ENCODE data around the gene MALRD1. TPM values are rescaled to one million over a fixed set of nuclear protein-coding genes. Genes with fewer than 3 reads are reported as not detected.

MALRD1 gene
- total RNA-seq, 1 experiment from 2014 or later, result not detected

- in situ Hi-C loops (cut with HindIII; ENCODE audit: low pct_unique_long_range_greater_than_20kb, low sequenced_read_pairs) (no loop called here), intact Hi-C loops (cut with micrococcal nuclease; ENCODE audit: unreplicated experiment) (no loop called here)
- TF ChIP-seq REST (IDR thresholded peaks at IDR 0.05; ENCODE audit: insufficient read depth in 1 of 2, low read depth in 2 of 2, low read length in 1 of 2) (no peak), CTCF (IDR thresholded peaks at IDR 0.05) (no peak), TCF7L2 (IDR thresholded peaks at IDR 0.05; ENCODE audit: low read depth, low read length) (no peak), POLR2AphosphoS5 (IDR thresholded peaks at IDR 0.05; ENCODE audit: low read depth, low read length) (no peak), SIN3A (IDR thresholded peaks at IDR 0.05; ENCODE audit: borderline replicate concordance, insufficient read depth, low read depth, low read length) (no peak)
- H3K4me1 ChIP-seq (ENCODE audit: control insufficient read depth, insufficient read depth, low read length), result no peaks in the 10 kb centered on the region
- no peaks in the 10 kb centered on the region for H3K27me3 ChIP-seq (ENCODE audit: control insufficient read depth, insufficient read depth, low read length)
- no peaks in the 10 kb centered on the region for H3K9me3 ChIP-seq (ENCODE audit: control insufficient read depth, insufficient read depth, low read depth, low read length)
- BruUV-seq (replicated peaks), result no TSS peak
- DNase-seq (ENCODE audit: low read depth, low spot score), result no peak
- no peak overlapping the region for H3K27ac ChIP-seq (ENCODE audit: low read length)
- ATAC-seq, result no peak
- H3K4me3 ChIP-seq (ENCODE audit: low read depth in 2 of 2, low read length in 2 of 2), result no peak overlapping the region
- CTCF ChIA-PET, result no interaction called here
- no peaks in the 10 kb centered on the region for H3K36me3 ChIP-seq (ENCODE audit: control insufficient read depth, insufficient read depth, low read length)
- POLR2A ChIA-PET, result no interaction called here
Observed at GRCh38 chr10:19577807-19578206, 529.2 kb downstream of the MALRD1 start.

GRCh38 chr10:19578571-19578970 lies 530.0 kb downstream of the MALRD1 start:
- in situ Hi-C loops (cut with HindIII; ENCODE audit: low pct_unique_long_range_greater_than_20kb, low sequenced_read_pairs) (no loop called here), intact Hi-C loops (cut with micrococcal nuclease; ENCODE audit: unreplicated experiment) (no loop called here)
- no peak overlapping the region for H3K27ac ChIP-seq (ENCODE audit: low read length)
- H3K9me3 ChIP-seq (ENCODE audit: control insufficient read depth, insufficient read depth, low read depth, low read length), result no peaks in the 10 kb centered on the region
- no peaks in the 10 kb centered on the region for H3K4me1 ChIP-seq (ENCODE audit: control insufficient read depth, insufficient read depth, low read length)
- no peak for DNase-seq (ENCODE audit: low read depth, low spot score)
- H3K36me3 ChIP-seq (ENCODE audit: control insufficient read depth, insufficient read depth, low read length), result no peaks in the 10 kb centered on the region
- no peaks in the 10 kb centered on the region for H3K27me3 ChIP-seq (ENCODE audit: control insufficient read depth, insufficient read depth, low read length)
- POLR2A ChIA-PET, result no interaction called here
- CTCF ChIA-PET, result no interaction called here
- no peak for ATAC-seq
- TF ChIP-seq POLR2AphosphoS5 (IDR thresholded peaks at IDR 0.05; ENCODE audit: low read depth, low read length), result no peak
- TF ChIP-seq CTCF (IDR thresholded peaks at IDR 0.05), result no peak
- TF ChIP-seq SIN3A (IDR thresholded peaks at IDR 0.05; ENCODE audit: borderline replicate concordance, insufficient read depth, low read depth, low read length), result no peak
- TF ChIP-seq REST (IDR thresholded peaks at IDR 0.05; ENCODE audit: insufficient read depth in 1 of 2, low read depth in 2 of 2, low read length in 1 of 2), result no peak
- TF ChIP-seq TCF7L2 (IDR thresholded peaks at IDR 0.05; ENCODE audit: low read depth, low read length), result no peak
- no peak overlapping the region for H3K4me3 ChIP-seq (ENCODE audit: low read depth in 2 of 2, low read length in 2 of 2)
- no TSS peak for BruUV-seq (replicated peaks)

Measured in Panc1 (cell line).